HG02642 (cell line): ENCODE results near the gene EVC2.

Source experiments
- ATAC-seq: cut with Tn5 transposase; IDR thresholded peaks from one replicate; pipeline ENCODE4 v1.9.1; 2021; ENCODE audit warnings: mild to moderate bottlenecking; ENCODE audit not compliant: unreplicated experiment, poor library complexity

Gene EVC2

DNA sequence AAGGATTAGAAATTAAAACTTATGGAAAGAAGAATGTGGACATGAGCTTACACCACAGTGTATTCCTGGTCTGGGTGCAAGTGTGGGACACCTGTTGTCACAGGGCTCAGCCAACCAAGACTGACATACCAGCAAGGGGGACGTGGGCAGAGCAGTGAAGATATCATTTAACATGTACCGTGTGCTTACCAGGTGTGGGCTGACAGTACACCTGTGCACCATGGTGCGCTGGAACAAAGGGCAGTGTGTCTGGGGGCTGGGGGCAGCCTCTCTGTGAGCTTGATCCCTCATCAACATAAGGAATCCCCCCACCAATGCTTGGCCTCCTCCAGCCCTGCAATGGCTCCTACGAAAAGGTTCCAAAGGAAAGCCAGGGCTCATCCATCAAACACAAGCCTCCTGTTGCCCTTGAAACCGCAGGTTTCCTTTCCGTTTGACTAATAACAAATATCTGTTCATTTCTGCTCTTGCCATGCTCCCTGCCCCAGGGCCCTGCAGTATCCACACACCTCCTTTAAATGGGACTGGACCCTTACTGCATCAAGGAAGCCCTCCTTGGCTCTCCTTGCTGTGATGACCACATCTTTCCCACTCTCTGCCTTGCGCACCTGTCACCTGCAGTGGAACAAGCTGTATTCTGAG lies 16.7 kb downstream of the EVC2 start:
- no peak for ATAC-seq

DNA sequence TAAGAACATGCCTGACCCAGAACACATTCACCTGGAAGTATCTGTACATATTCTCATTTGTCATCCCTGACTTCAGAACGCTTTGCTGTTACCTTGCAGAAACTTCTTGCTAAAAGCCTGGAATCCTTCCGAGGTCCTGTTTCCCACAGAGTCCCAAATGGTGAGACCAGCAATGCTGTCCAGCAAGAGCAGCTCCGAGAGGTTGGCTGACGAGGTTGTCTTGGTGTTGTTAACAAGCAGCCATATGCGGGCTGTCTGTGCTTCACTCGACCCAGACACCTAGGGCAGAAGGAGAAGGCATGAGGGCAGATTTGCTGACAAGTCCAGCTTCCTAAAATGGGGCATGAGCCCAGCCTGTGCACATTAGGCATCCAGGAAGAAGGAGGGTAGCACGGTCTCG lies 19.3 kb downstream of the EVC2 start:
- ATAC-seq = no peak

GRCh38 chr4:5686338-5686737 lies 22.0 kb downstream of the EVC2 start:
- ATAC-seq = no peak

- no peak for ATAC-seq
Measured at GRCh38 chr4:5685296-5685695, 23.1 kb downstream of the EVC2 start.

DNA sequence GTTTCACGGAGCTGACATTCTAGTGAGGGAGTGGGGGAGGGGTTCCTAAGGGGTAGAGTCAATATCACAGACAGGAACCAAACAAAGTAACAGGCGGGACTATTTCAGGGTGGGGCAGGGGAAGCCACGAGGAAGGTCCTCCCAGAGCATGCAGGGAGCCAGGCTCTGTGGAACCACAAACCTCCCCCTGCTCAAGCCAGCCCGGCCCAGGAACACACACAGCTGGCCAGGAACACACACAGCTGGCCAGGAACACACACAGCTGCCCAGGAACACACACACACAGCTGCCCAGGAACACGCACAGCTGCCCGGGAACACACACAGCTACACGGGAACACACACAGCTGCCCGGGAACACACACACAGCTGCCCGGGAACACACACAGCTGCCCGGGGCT lies 24.8 kb downstream of the EVC2 start:
- no peak for ATAC-seq

GRCh38 chr4:5678977-5679376 lies 29.4 kb downstream of the EVC2 start:
- ATAC-seq = no peak

DNA sequence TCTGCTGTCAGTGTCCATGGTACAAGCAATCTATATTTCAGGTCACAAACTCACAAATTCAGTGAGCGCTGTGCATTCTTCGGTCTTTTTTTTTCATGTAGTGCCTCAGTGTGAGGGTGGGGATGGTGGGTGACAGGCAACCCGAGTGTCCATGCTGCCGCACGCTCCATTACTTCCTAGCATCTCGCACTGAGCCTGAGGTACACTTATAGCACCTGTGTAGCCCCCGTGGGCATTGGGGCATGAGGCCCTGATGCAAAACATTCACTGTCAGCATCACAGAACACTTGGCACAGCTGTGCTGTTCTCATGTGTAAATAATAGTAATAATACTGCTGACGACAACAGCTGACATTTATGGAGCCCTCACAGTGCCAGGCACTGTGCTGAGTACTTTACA lies 31.6 kb downstream of the EVC2 start:
- ATAC-seq = no peak

DNA sequence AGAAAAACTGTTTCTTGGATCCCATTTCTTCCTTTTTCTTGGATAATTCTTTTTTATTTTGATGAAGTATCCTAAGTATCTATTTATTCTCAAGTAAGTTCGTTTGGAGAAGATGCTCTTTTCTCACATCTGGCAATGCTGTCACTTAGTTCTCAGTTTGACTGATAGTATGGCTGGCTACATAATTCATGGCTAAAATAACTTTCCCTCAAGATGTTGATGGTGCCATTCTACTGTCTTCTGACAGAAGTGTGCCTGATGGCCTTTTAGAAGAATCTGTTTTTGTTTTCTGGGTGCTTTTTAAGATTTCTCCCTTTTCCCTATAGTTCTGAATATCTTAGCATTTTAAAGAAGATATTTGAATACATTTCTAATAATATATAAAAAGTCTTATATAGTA lies 41.6 kb downstream of the EVC2 start:
- no peak for ATAC-seq

DNA sequence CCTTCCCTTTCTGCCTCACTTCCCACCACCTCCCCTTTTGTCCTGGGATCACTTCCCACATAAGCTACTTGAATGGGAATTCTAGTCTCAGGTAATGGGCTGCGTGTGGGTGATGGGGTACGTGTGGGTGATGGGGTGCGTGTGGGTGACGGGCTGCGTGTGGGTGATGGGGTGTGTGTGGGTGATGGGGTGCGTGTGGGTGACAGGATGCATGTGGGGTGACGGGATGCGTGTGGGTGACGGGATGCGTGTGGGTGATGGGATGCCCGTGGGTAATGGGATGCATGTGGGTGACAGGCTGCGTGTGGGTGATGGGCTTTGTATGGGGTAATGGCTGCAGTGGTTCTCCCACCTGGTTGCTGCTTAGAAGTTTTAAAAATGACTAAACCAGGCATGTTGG lies 43.6 kb downstream of the EVC2 start:
- no peak for ATAC-seq

- no peak for ATAC-seq
Measured at GRCh38 chr4:5662555-5662954, 45.8 kb downstream of the EVC2 start.

DNA sequence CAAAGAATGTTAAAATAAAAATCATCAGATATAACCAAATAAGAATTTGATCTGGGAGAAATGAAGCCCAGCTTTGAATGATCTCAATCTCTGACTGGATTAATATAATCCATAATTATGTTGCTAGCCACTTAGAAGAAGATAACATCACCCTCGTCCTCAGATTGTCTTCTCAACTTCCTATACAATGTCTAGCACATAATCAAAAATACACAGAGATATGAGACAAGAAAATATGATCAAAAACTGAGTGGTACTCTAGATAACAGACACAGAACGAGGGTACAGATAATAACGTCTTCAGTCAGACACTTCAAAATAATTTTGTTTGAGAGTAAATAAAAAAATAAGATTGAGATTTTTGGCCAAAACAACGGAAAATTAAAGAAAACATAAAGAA lies 47.1 kb downstream of the EVC2 start:
- no peak for ATAC-seq

DNA sequence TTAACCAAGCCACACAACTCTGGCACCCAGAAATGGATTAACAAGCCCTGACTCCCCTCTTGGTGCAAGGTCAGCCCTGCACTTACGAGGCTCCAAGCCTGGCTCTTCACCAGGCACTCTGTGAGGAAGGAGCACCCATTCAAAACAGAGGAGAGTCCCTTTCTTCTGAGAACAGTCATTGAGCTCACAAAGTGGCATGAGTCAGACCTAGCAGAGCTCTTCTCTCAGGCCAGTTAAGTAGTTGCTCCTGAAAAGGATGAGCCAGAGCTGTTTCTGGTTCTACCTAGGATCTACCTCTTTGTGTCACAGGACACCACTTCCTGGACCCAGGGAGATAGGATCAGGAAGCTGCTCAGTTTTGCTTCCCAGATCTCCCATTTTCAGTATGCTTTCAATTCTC lies 48.2 kb downstream of the EVC2 start:
- ATAC-seq = no peak

GRCh38 chr4:5658974-5659373 lies 49.4 kb downstream of the EVC2 start:
- no peak for ATAC-seq

DNA sequence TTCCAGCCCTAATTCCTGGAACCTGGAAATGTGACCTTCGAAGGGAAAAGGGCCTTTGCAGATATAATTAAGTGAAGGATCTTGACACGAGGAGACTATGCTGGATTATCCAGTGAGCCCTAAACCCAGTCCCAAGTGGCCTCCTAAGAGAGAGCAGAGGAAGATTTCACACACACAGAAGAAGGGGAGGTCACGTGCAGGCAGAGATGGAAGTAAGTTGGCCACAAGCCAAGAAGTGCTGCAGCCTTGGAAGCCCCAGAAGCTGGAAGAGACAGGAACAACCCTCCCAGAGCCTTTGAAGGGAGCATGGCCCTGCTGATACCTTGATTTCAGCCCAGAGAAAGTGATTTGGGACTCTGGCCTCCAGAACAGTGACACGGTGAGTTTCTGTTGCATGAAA lies 51.9 kb downstream of the EVC2 start:
- no peak for ATAC-seq

DNA sequence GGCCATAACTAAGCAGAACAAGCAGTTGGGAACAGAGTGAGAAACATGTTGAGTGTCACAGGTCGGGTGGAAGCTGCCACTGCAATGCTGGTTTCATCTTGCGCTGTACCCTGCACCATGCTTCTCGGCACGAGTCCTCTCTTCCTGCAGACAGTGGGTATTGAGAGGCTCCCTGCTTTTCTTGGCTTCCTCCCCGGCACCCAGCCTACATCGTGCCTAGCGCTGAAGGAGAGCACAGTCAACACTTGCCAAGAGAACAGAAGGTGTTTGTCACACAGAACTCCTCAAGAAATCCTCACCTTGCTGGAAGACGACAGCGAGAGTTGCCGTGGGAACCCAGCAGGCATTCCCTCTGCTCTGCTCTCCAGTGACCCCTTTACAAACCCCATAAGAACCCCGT lies 53.6 kb downstream of the EVC2 start:
- ATAC-seq = no peak

- no peak for ATAC-seq
Measured at GRCh38 chr4:5651089-5651488, 57.3 kb downstream of the EVC2 start.

- no peak for ATAC-seq
Measured at GRCh38 chr4:5650040-5650439, 58.3 kb downstream of the EVC2 start.

DNA sequence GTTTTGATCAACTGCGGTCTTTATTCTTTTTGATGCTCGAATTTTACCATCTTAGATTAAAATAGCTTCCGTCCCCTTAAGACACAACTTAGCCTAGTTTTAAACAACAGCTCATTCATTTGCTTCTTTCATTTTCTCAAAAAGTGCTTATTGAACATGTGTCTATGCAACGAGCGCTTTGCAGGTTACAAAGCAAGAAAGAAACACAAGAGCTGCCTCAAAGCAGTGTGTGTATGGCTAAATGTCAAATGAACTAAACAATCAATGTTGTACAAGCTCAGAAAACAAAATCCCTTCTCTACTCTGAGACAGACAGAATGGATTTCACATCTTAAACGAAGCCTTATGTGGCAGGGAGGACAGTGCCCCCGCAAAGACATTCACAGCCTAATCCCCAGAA lies 61.0 kb downstream of the EVC2 start:
- no peak for ATAC-seq

- no peak for ATAC-seq
Measured at GRCh38 chr4:5640096-5640495, 68.3 kb downstream of the EVC2 start.

- no peak for ATAC-seq
Measured at GRCh38 chr4:5639556-5639955, 68.8 kb downstream of the EVC2 start.

- ATAC-seq = no peak
Measured at GRCh38 chr4:5638976-5639375, 69.4 kb downstream of the EVC2 start.

DNA sequence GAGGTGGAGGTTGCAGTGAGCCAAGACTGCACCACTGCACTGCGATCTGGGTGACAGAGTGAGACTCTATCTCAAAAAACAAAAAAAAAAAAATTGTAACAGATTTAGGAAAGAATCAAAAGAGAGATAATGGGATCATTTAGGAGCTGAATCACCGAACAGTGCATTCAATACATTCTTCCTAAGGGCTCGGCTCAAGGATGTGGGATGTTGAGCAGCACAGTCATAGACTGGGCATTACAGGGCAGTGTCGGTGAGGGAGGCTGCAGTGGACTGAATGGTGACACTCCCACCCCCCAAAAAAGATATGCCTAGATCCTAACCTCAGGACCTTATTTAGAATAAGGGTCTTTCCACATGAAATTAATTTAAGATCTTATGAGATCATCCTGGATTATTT lies 70.0 kb downstream of the EVC2 start:
- no peak for ATAC-seq
